ENCODE measurements around the gene HIC1.

DNA sequence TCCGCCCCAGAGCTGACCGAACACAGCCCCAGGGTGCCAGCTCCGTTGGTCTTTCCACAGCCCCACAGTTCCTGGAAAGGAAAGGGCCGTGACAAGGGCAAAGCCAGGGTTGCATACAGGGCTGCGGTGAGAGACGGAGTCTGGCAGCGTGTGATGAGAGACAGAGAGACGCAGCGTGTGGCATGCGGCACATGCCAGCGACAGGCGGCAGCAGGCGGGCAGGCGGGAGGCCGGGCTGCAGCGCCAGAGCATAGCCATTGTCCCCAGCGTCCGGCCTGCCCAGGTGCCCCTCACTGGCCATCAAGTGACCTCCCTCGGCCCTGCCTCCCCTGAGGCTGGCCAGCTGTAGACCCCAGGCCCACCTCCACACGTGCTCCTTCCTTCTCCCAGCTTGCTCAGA lies 38.4 kb upstream of the HIC1 start:
- TF ChIP-seq HOXB6 (CRISPR knock-in tag; IDR thresholded peaks at IDR 0.05; ENCODE audit: borderline replicate concordance) (no peak), FUS (optimal IDR thresholded peaks at IDR 0.05; ENCODE audit: low read depth, low read length) (no peak), CTCF (IDR thresholded peaks at IDR 0.05 in 2 of 3, conservative IDR thresholded peaks at IDR 0.05 in 1 of 3; ENCODE audit: insufficient read depth in 2 of 3, low read depth in 1 of 3, low read length in 3 of 3) (no peak), ZBTB34 (CRISPR knock-in tag; IDR thresholded peaks at IDR 0.05) (no peak), SMAD4 (CRISPR knock-in tag; conservative IDR thresholded peaks at IDR 0.05) (no peak), FOXM1 (IDR thresholded peaks at IDR 0.05; ENCODE audit: low read depth) (no peak), FOXM1 (CRISPR knock-in tag; IDR thresholded peaks at IDR 0.05; ENCODE audit: low read depth) (no peak), FOXP1 (CRISPR knock-in tag; IDR thresholded peaks at IDR 0.05) (no peak), REST (IDR thresholded peaks at IDR 0.05; ENCODE audit: borderline replicate concordance) (no peak), REST (CRISPR knock-in tag; IDR thresholded peaks at IDR 0.05; ENCODE audit: low read depth) (no peak)

All from K562 (cell line).